Endothelial cell of umbilical vein (primary cell): ENCODE measurements around the gene DUSP14.

Source experiments
- POLR2A ChIP-seq: IDR thresholded peaks from 2 replicates; pipeline ENCODE4 v1.6.1; 2012; ENCODE audit warnings: low read depth, mild to moderate bottlenecking, control low read depth, low read length
- TF ChIP-seq, protein P1 (sequence below), 2 donors: IDR thresholded peaks; 1 replicate in 1 of 2; 2 replicates in 1 of 2; pipeline ENCODE4 v1.5.1; 2011; ENCODE audit warnings: low read length in 2 of 2, mild to moderate bottlenecking in 2 of 2, moderate library complexity in 2 of 2, control low read depth in 1 of 2, inconsistent platforms in 1 of 2, low read depth in 1 of 2; ENCODE audit not compliant: insufficient read depth in 1 of 2; ENCODE audit errors: extremely low read depth in 1 of 2

DNA sequence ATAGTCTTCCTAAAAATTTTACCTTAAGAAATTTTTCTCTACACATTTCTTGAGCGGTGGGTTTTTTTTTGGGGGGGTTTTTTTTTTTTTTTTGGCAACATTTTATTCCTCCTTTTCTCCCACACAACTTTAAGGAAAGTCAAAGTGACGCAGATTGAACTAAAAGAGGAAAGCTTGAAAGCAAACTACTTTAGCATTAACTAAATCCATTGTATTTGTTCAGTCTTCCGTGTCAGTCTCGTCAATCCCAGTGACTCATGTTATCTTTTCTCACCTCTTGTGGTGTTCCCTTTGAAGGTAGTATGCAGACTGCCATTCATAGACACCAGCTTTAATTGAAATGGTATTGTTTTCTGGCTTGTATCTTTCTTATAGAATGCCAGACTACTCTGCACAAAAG, 43.7 kb upstream of the DUSP14 start:
- TF ChIP-seq, protein P1, sequence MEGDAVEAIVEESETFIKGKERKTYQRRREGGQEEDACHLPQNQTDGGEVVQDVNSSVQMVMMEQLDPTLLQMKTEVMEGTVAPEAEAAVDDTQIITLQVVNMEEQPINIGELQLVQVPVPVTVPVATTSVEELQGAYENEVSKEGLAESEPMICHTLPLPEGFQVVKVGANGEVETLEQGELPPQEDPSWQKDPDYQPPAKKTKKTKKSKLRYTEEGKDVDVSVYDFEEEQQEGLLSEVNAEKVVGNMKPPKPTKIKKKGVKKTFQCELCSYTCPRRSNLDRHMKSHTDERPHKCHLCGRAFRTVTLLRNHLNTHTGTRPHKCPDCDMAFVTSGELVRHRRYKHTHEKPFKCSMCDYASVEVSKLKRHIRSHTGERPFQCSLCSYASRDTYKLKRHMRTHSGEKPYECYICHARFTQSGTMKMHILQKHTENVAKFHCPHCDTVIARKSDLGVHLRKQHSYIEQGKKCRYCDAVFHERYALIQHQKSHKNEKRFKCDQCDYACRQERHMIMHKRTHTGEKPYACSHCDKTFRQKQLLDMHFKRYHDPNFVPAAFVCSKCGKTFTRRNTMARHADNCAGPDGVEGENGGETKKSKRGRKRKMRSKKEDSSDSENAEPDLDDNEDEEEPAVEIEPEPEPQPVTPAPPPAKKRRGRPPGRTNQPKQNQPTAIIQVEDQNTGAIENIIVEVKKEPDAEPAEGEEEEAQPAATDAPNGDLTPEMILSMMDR (IDR thresholded peaks at IDR 0.05; ENCODE audit: extremely low read depth in 1 of 2, insufficient read depth in 1 of 2, low read depth in 1 of 2, low read length in 2 of 2), result no peak
- TF ChIP-seq POLR2A, result no peak
